Common myeloid progenitor, CD34-positive (primary cell): ENCODE data around the gene ST6GALNAC3.

Source experiments
- CTCF ChIA-PET: fragments of 350-600 bp; sonication (Branson Sonifier 250); formaldehyde crosslinking; loops from one replicate; lab custom pipeline; 2021; ENCODE audit warnings: antibody characterized with exemption; lab: Charles Lee
- POLR2A ChIA-PET: fragments of 350-600 bp; sonication (Branson Sonifier 250); formaldehyde crosslinking; loops from one replicate; lab custom pipeline; 2021; ENCODE audit warnings: antibody characterized with exemption; lab: Charles Lee
- DNase-seq, 3 donors: peaks; one replicate each; pipeline versions ENCODE4 v3.0.0 to v3.0.0-alpha.2; 2013
- H3K27ac ChIP-seq, 2 experiments: 1 replicate in 1 of 2; 2 replicates in 1 of 2; pipeline ENCODE4 v1.7.0; 2013; ENCODE audit warnings: inconsistent platforms in 2 of 2, low read length in 2 of 2, mild to moderate bottlenecking in 2 of 2, low read depth in 1 of 2, moderate library complexity in 1 of 2; ENCODE audit not compliant: severe bottlenecking in 2 of 2, insufficient read depth in 1 of 2, poor library complexity in 1 of 2
- H3K27me3 ChIP-seq, 5 experiments: replicated peaks in 2 of 5; 1 replicate in 3 of 5; 2 replicates in 2 of 5; pipeline versions ENCODE4 v1.6.1 to v1.7.0; 2013; ENCODE audit warnings: low read length in 4 of 5, mild to moderate bottlenecking in 2 of 5, moderate library complexity in 2 of 5, inconsistent platforms in 1 of 5; ENCODE audit not compliant: insufficient read depth in 5 of 5, control insufficient read depth in 4 of 5
- H3K36me3 ChIP-seq, 4 experiments: 1 replicate in 2 of 4; 2 replicates in 2 of 4; pipeline versions ENCODE4 v1.6.1 to v1.7.0; 2013; ENCODE audit warnings: low read length in 3 of 4, control low read depth in 1 of 4, mild to moderate bottlenecking in 1 of 4; ENCODE audit not compliant: control insufficient read depth in 4 of 4, insufficient read depth in 4 of 4
- H3K4me1 ChIP-seq, 4 experiments: 1 replicate in 3 of 4; 2 replicates in 1 of 4; pipeline versions ENCODE4 v1.6.1 to v1.7.1; 2013; ENCODE audit warnings: low read length in 3 of 4, mild to moderate bottlenecking in 3 of 4, control low read depth in 1 of 4, inconsistent platforms in 1 of 4, moderate library complexity in 1 of 4; ENCODE audit not compliant: control insufficient read depth in 4 of 4, insufficient read depth in 4 of 4; ENCODE audit errors: control extremely low read depth in 1 of 4
- H3K4me3 ChIP-seq, 7 experiments: 1 replicate in 4 of 7; 2 replicates in 3 of 7; pipeline versions ENCODE4 v1.5.1 to v1.7.0; 2013; ENCODE audit warnings: mild to moderate bottlenecking in 7 of 7, low read length in 6 of 7, moderate library complexity in 6 of 7, inconsistent platforms in 2 of 7, low read depth in 2 of 7, control low read depth in 1 of 7; ENCODE audit not compliant: insufficient read depth in 4 of 7, control insufficient read depth in 1 of 7; ENCODE audit errors: extremely low read depth in 1 of 7
- H3K9me3 ChIP-seq, 5 experiments: 1 replicate in 4 of 5; 2 replicates in 1 of 5; pipeline versions ENCODE4 v1.6.1 to v1.7.1; 2013; ENCODE audit warnings: low read length in 4 of 5, mild to moderate bottlenecking in 2 of 5, inconsistent platforms in 1 of 5, low read depth in 1 of 5, moderate library complexity in 1 of 5; ENCODE audit not compliant: control insufficient read depth in 4 of 5, insufficient read depth in 2 of 5; ENCODE audit errors: control extremely low read depth in 1 of 5
- WGBS: methylation state at CpG from one replicate; pipeline ENCODE4 v1.1.5; 2013; ENCODE audit not compliant: insufficient coverage; 5-methylcytosine and 5-hydroxymethylcytosine counted together

ST6GALNAC3 gene

DNA sequence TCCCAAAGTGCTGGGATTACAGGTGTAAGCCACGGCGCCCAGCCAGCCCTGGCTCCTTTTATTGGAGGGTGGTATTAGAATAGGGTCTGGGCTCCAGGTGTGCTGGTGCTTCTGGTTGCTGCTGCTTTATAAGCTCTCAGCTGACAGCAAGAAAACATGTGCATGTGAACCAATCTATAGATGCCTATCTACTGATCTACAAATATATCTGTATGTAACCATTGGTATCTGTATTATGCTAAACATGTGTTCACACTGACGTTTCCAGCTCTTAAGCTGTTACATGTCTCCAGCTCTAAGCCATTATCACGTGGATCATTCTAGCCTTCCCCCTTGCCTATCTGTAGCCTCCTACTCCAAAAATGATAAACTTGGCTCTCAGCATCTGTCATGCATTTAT is 82.4 kb downstream of the ST6GALNAC3 start:
- Histone ChIP-seq H3K27ac (no peak overlapping the region), H3K36me3 (no peaks in the 10 kb centered on the region), H3K4me3 (no peak overlapping the region), H3K4me1 (peaks cover 0 to 7% (median 4%) of the 10 kb centered on the region in 4 experiments), H3K9me3 (no peaks in the 10 kb centered on the region), H3K27me3 (no peaks in the 10 kb centered on the region)
- ChIA-PET POLR2A (no interaction called here), CTCF (interaction anchor here (0.9 kb wide), 1 partner anchor 436 kb away, joined by 3 read pairs; no protein-coding TSS in a partner anchor)
- WGBS: 100% methylated on average over 1 of the region's 4 CpGs
- DNase-seq: no peak

DNA sequence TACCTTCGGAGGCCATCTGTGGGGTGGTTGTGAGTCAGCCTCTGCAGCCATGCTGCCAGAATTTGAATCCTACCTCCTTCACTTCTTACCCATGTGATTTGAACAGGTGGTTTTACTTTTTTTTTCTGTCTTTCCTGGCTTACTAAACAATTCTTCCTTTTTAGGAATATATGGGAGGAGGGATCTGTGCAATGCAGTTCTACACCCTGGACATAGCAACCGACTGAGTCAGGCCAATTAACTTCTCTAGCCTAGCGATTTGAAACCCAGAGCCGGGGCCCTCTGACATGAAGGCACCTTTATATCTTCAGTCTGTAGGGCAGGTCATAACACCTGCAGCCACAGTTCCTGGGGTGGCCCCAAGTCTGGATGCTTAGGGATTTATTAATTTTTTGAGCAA is 83.6 kb downstream of the ST6GALNAC3 start:
- DNase-seq: no peak
- CTCF ChIA-PET: no interaction called here

DNA sequence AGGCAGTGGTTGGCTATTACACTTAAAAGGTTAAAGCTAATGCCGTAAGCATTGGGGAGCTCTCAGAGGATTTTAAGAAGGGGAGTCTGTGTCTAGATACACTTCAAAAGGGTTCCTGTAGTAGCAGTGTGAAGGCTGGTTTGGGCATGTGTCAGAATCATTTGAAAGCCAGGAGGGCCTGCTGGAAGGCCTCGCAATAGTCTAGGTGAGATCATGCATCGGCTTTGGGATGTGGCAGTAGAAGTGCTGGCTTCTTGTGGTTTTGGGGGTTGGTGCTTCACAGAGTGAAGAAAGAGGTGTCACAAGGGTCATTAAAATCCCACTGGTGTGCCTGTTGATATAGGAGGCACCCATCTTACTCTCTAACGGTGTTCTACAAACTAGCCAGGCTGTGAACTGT is 85.7 kb downstream of the ST6GALNAC3 start:
- no peak overlapping the region for H3K4me3 ChIP-seq
- H3K27me3 ChIP-seq: no peaks in the 10 kb centered on the region
- CTCF ChIA-PET: interaction anchor here (1.5 kb wide), 1 partner anchor 981 kb away, joined by 3 read pairs; no protein-coding TSS in a partner anchor
- H3K9me3 ChIP-seq: no peaks in the 10 kb centered on the region
- no peak overlapping the region for H3K27ac ChIP-seq
- DNase-seq: no peak
- POLR2A ChIA-PET: no interaction called here
- WGBS: 100% methylated on average over 4 of the region's 4 CpGs
- H3K36me3 ChIP-seq: no peaks in the 10 kb centered on the region
- no peaks in the 10 kb centered on the region for H3K4me1 ChIP-seq

More for the DNA sequence above, 83.6 kb downstream of the ST6GALNAC3 start:
- no peaks in the 10 kb centered on the region for H3K27me3 ChIP-seq
- WGBS: no CpG with 5 or more reads among the region's 4 CpGs
- no peaks in the 10 kb centered on the region for H3K36me3 ChIP-seq
- POLR2A ChIA-PET: no interaction called here
- no peaks in the 10 kb centered on the region for H3K9me3 ChIP-seq
- H3K27ac ChIP-seq: no peak overlapping the region
- no peak overlapping the region for H3K4me3 ChIP-seq
- peaks cover 0 to 7% (median 4%) of the 10 kb centered on the region in 4 experiments for H3K4me1 ChIP-seq

DNA sequence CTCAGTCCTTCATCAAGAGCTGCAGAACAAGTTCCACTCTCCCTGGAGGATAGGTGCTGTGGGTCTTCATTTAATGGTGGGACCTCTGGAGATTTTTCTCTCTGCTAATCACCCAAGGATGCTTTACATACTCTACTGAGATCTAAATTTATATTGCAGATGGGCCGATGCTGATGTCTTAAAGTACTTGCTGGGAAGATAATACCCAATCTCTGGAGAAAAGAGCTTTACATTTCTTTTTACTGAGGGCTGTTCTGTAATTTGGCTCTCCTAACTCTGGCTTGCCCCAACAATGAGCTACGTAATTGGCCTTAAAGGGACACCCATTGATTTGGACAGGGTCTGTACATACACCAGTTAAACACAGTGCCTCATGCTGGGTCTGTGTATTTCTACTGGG is 86.9 kb downstream of the ST6GALNAC3 start:
- no peak overlapping the region for H3K27ac ChIP-seq
- no peaks in the 10 kb centered on the region for H3K9me3 ChIP-seq

DNA sequence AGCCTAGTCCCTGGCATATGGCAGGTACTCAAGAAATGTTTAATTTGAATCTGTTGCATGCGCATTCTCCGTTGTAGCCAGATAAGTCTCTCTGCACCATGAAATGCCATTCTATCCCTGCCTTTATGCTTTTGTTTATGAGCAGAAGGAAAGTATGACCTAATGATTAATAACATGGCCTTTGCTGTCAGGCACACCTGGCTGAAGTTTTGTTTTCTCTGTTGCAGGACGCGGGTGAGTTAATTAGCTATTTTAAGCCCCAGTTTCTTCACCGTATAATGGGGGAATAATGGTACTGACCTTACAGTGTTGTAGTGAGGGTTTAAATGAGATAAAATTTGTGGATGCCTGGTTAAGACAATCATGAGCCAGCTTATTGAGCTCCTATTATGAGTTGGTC is 87.7 kb downstream of the ST6GALNAC3 start:
- DNase-seq: no peak
- Histone ChIP-seq H3K4me3 (no peak overlapping the region), H3K36me3 (no peaks in the 10 kb centered on the region), H3K27me3 (no peaks in the 10 kb centered on the region), H3K9me3 (peaks cover 0 to under 1% (median 0%) of the 10 kb centered on the region in 5 experiments), H3K4me1 (no peaks in the 10 kb centered on the region), H3K27ac (no peak overlapping the region)
- POLR2A ChIA-PET: no interaction called here
- CTCF ChIA-PET: interaction anchor here (0.7 kb wide), 1 partner anchor 9 kb away, joined by 4 read pairs; no protein-coding TSS in a partner anchor
- WGBS: 85% methylated on average over 2 of the region's 5 CpGs

More for the DNA sequence above, 86.9 kb downstream of the ST6GALNAC3 start:
- ChIA-PET POLR2A (no interaction called here), CTCF (interaction anchor here (1.5 kb wide), 1 partner anchor 980 kb away, joined by 3 read pairs; no protein-coding TSS in a partner anchor)
- Histone ChIP-seq H3K36me3 (no peaks in the 10 kb centered on the region), H3K27me3 (no peaks in the 10 kb centered on the region), H3K4me3 (no peak overlapping the region), H3K4me1 (no peaks in the 10 kb centered on the region)
- DNase-seq: no peak
- 100% methylated on average over 2 of the region's 2 CpGs for WGBS

DNA sequence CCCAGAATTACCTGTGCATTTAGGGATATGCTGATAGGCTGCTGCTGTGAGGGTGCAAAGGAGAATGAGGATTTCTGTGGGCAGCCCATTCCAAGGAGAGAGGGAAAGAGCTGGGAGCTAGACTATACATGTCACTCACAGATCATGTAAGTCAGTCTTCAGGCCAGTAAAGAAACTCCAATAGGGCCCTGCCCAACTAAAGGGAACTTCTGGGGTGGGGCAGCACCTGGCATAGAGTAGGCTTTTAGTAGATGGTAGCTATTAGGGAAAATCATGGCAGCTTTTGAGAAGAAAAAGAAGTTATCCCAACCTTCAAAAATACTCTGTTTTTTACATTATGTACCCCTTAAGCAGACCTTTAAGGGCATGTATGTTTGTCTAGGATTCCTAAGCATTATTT is 89.6 kb downstream of the ST6GALNAC3 start:
- Histone ChIP-seq H3K27me3 (no peaks in the 10 kb centered on the region), H3K4me3 (no peak overlapping the region), H3K4me1 (no peaks in the 10 kb centered on the region), H3K27ac (no peak overlapping the region), H3K9me3 (peaks cover 0 to 5% (median 0%) of the 10 kb centered on the region in 5 experiments), H3K36me3 (no peaks in the 10 kb centered on the region)
- POLR2A ChIA-PET: no interaction called here
- CTCF ChIA-PET: interaction anchor here (1.9 kb wide), 1 partner anchor 10 kb away, joined by 4 read pairs; no protein-coding TSS in a partner anchor
- no peak for DNase-seq

DNA sequence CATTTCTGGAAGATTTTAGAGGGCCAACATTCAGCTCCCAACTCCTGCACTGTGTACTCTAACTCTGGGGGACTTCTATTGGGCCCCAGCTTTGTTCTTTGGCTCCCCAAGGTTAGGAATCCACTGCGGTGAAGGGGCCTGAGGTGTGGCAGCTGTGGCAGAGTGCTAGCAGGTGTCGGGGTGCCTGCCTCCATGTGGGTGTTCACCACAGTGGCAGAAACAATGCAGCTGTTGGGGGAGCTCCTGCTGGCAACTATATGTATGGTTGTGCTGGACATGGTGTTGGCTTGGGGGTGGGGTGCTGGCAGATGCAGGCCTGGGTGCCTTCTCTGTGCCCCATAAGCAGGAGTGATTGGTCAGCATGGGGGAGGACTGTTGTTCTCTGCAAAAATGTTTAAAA is 95.5 kb downstream of the ST6GALNAC3 start:
- CTCF ChIA-PET: no interaction called here
- POLR2A ChIA-PET: no interaction called here
- Histone ChIP-seq H3K27me3 (no peaks in the 10 kb centered on the region), H3K36me3 (no peaks in the 10 kb centered on the region), H3K9me3 (peaks cover 0 to 9% (median 0%) of the 10 kb centered on the region in 5 experiments), H3K27ac (no peak overlapping the region), H3K4me1 (no peaks in the 10 kb centered on the region), H3K4me3 (peak overlapping the region in 1 of 7 experiments; percentile 4)
- no peak for DNase-seq
- WGBS: 93% methylated on average over 2 of the region's 2 CpGs
